NB4 (cell line): ENCODE data around the gene GPRIN2.

Source experiments
- CTCF ChIP-seq: IDR thresholded peaks from one replicate; pipeline ENCODE4 v1.5.1; 2012; ENCODE audit warnings: low read depth, low read length
- MYC ChIP-seq: IDR thresholded peaks from 2 replicates; pipeline ENCODE4 v1.6.1; 2011; ENCODE audit warnings: low read depth, low read length
- POLR2A ChIP-seq: IDR thresholded peaks from 2 replicates; pipeline ENCODE4 v1.6.1; 2011; ENCODE audit warnings: mild to moderate bottlenecking; ENCODE audit not compliant: insufficient read length; ENCODE audit errors: extremely low read depth
- TF ChIP-seq, protein P1 (sequence below): IDR thresholded peaks from 2 replicates; pipeline ENCODE4 v1.6.1; 2011; ENCODE audit warnings: low read depth, low read length

DNA sequence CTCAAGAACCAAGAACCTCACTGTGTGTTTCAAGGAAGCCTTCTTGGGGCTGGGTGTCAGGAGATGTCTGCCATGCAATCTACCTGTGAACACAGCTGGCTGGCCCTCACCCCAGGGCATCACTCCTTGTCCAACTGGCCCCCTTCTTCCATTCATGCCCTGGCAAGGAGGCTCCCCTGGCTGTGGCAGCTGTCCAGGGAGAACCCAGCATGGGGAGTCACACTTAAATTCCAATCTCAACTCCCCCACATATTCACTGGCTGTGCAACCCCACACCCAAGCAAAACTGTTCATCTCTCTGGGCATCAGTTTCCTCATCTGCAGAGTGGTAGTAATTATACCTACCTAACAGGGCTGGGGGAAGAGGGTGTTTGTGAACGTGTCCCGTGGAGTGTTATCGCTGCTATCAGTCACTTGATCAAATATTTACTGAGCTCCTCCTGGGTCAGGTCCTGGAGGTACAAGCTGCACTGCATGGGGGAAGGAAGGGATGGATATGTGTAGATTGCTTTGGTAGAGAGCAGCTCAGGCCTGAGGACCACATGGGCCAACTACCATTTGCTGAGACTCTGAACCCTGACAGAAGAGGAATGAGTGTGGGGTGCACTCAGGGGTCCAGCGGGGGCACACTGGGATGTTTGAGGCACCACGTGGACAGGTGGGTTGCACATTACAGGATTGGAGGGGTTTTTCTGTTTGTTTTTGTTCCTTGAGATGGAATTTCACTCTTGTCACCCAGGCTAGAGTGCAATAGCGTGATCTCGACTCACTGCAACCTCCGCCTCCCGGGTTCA lies 2.1 kb upstream of the GPRIN2 start:
- TF ChIP-seq CTCF (no peak), POLR2A (no peak), MYC (no peak)
- TF ChIP-seq, protein P1, sequence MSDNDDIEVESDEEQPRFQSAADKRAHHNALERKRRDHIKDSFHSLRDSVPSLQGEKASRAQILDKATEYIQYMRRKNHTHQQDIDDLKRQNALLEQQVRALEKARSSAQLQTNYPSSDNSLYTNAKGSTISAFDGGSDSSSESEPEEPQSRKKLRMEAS = no peak; the same call in 1 of the 2 replicates
